Stimulated activated memory B cell treated with anti-CD40 and anti-IgM and Interleukin-4, amounts not matched to agents 10 μg/mL and 1 μg/mL and 100 μg/mL, for 72 hours (primary cell): ENCODE results near the gene ANGEL1.
A peak's percentile ranks its signal among the peaks of the same experiment; 100 is the strongest.

Source experiments
- ATAC-seq: fragments of 150-1000 bp; cut with Tn5 transposase; 2 replicates; pipeline ENCODE4 v1.10.0; 2021
- H3K27ac Mint-ChIP-seq: one replicate; pipeline ENCODE4 v1.8.0; 2022; ENCODE audit warnings: mild to moderate bottlenecking, mixed read lengths
- H3K27me3 Mint-ChIP-seq: one replicate; pipeline ENCODE4 v1.8.0; 2022; ENCODE audit warnings: mixed read lengths
- H3K36me3 Mint-ChIP-seq: one replicate; pipeline ENCODE4 v1.8.0; 2022; ENCODE audit warnings: mixed read lengths
- H3K4me1 Mint-ChIP-seq: one replicate; pipeline ENCODE4 v1.8.0; 2022; ENCODE audit warnings: mixed read lengths
- H3K4me3 Mint-ChIP-seq: one replicate; pipeline ENCODE4 v1.8.0; 2022; ENCODE audit warnings: mild to moderate bottlenecking, moderate library complexity, mixed read lengths
- H3K9me3 Mint-ChIP-seq: one replicate; pipeline ENCODE4 v1.8.0; 2022; ENCODE audit warnings: mixed read lengths

ANGEL1 gene

GRCh38 chr14:76829650-76830421 lies 17.2 kb upstream of the ANGEL1 start:
- no peak overlapping the region for H3K27ac Mint-ChIP-seq
- H3K4me3 Mint-ChIP-seq = no peak overlapping the region
- H3K36me3 Mint-ChIP-seq = no peaks in the 10 kb centered on the region
- H3K4me1 Mint-ChIP-seq = no peaks in the 10 kb centered on the region
- H3K9me3 Mint-ChIP-seq = no peaks in the 10 kb centered on the region
- peaks cover 26% of the 10 kb centered on the region for H3K27me3 Mint-ChIP-seq
- ATAC-seq = no peak

GRCh38 chr14:76829013-76829365 lies 16.3 kb upstream of the ANGEL1 start:
- H3K4me1 Mint-ChIP-seq = no peaks in the 10 kb centered on the region
- H3K27ac Mint-ChIP-seq = no peak overlapping the region
- H3K9me3 Mint-ChIP-seq = no peaks in the 10 kb centered on the region
- no peak for ATAC-seq
- no peaks in the 10 kb centered on the region for H3K36me3 Mint-ChIP-seq
- no peak overlapping the region for H3K4me3 Mint-ChIP-seq
- H3K27me3 Mint-ChIP-seq = peaks cover 24% of the 10 kb centered on the region

GRCh38 chr14:76828339-76829012 lies 15.8 kb upstream of the ANGEL1 start:
- no peak overlapping the region for H3K27ac Mint-ChIP-seq
- no peaks in the 10 kb centered on the region for H3K4me1 Mint-ChIP-seq
- no peak overlapping the region for H3K4me3 Mint-ChIP-seq
- peaks cover 23% of the 10 kb centered on the region for H3K27me3 Mint-ChIP-seq
- no peak for ATAC-seq
- H3K36me3 Mint-ChIP-seq = no peaks in the 10 kb centered on the region
- no peaks in the 10 kb centered on the region for H3K9me3 Mint-ChIP-seq

- Mint-ChIP-seq H3K27me3 (peaks cover 23% of the 10 kb centered on the region), H3K27ac (no peak overlapping the region), H3K4me3 (no peak overlapping the region), H3K4me1 (no peaks in the 10 kb centered on the region), H3K9me3 (no peaks in the 10 kb centered on the region), H3K36me3 (no peaks in the 10 kb centered on the region)
- ATAC-seq = no peak
Observed at GRCh38 chr14:76827696-76828296, 15.1 kb upstream of the ANGEL1 start.

- peaks cover 23% of the 10 kb centered on the region for H3K27me3 Mint-ChIP-seq
- ATAC-seq = no peak
- no peaks in the 10 kb centered on the region for H3K4me1 Mint-ChIP-seq
- no peak within 1 kb of the TSS for H3K27ac Mint-ChIP-seq
- no peak within 1 kb of the TSS for H3K4me3 Mint-ChIP-seq
- no peaks in the 10 kb centered on the region for H3K36me3 Mint-ChIP-seq
- H3K9me3 Mint-ChIP-seq = no peaks in the 10 kb centered on the region
Observed at GRCh38 chr14:76826122-76826521, 13.4 kb upstream of the ANGEL1 start, which contains the start of gene LRRC74A. LRRC74A (plus strand) TSS chr14:76826408; CDS start chr14:76826698, 290 bp downstream.

- no peak for ATAC-seq
Observed at GRCh38 chr14:76820700-76821099, 8.0 kb upstream of the ANGEL1 start.

GRCh38 chr14:76814726-76815645 lies 2.3 kb upstream of the ANGEL1 start:
- no peak overlapping the region for H3K27ac Mint-ChIP-seq
- H3K9me3 Mint-ChIP-seq = no peaks in the 10 kb centered on the region
- no peak for ATAC-seq
- H3K27me3 Mint-ChIP-seq = peaks cover 3% of the 10 kb centered on the region
- H3K4me1 Mint-ChIP-seq = peaks cover 29% of the 10 kb centered on the region
- no peaks in the 10 kb centered on the region for H3K36me3 Mint-ChIP-seq
- no peak overlapping the region for H3K4me3 Mint-ChIP-seq

More at GRCh38 chr14:76820700-76821099, 8.0 kb upstream of the ANGEL1 start:
- Mint-ChIP-seq H3K4me1 (no peaks in the 10 kb centered on the region), H3K36me3 (no peaks in the 10 kb centered on the region), H3K4me3 (no peak overlapping the region), H3K9me3 (no peaks in the 10 kb centered on the region), H3K27me3 (peaks cover 25% of the 10 kb centered on the region), H3K27ac (no peak overlapping the region)

GRCh38 chr14:76812093-76812421 lies 625 bp downstream of the ANGEL1 start:
- ATAC-seq = no peak
- Mint-ChIP-seq H3K4me1 (peaks cover 49% of the 10 kb centered on the region), H3K36me3 (peaks cover 23% of the 10 kb centered on the region), H3K4me3 (peak overlapping the region; percentile 89), H3K27me3 (no peaks in the 10 kb centered on the region), H3K9me3 (no peaks in the 10 kb centered on the region), H3K27ac (peak overlapping the region; percentile 78)

- Mint-ChIP-seq H3K27me3 (no peaks in the 10 kb centered on the region), H3K27ac (peak overlapping the region; percentile 78), H3K9me3 (no peaks in the 10 kb centered on the region), H3K4me3 (peak overlapping the region; percentile 89), H3K4me1 (peaks cover 52% of the 10 kb centered on the region), H3K36me3 (peaks cover 28% of the 10 kb centered on the region)
- ATAC-seq = no peak
Observed at GRCh38 chr14:76811561-76811960, 1.1 kb downstream of the ANGEL1 start.

- ATAC-seq = no peak
- H3K27me3 Mint-ChIP-seq = no peaks in the 10 kb centered on the region
Observed at GRCh38 chr14:76810953-76811400, 1.7 kb downstream of the ANGEL1 start.

GRCh38 chr14:76810525-76810924 lies 2.2 kb downstream of the ANGEL1 start:
- Mint-ChIP-seq H3K27me3 (no peaks in the 10 kb centered on the region), H3K27ac (peak overlapping the region; percentile 37)

More at GRCh38 chr14:76810953-76811400, 1.7 kb downstream of the ANGEL1 start:
- H3K27ac Mint-ChIP-seq = peak overlapping the region; percentile 37
- peaks cover 52% of the 10 kb centered on the region for H3K4me1 Mint-ChIP-seq
- peaks cover 34% of the 10 kb centered on the region for H3K36me3 Mint-ChIP-seq
- peak overlapping the region; percentile 89 for H3K4me3 Mint-ChIP-seq
- H3K9me3 Mint-ChIP-seq = no peaks in the 10 kb centered on the region

GRCh38 chr14:76808990-76809389 lies 3.7 kb downstream of the ANGEL1 start:
- Mint-ChIP-seq H3K4me3 (no peak overlapping the region), H3K9me3 (no peaks in the 10 kb centered on the region), H3K27me3 (no peaks in the 10 kb centered on the region), H3K4me1 (peaks cover 52% of the 10 kb centered on the region), H3K27ac (no peak overlapping the region), H3K36me3 (peaks cover 48% of the 10 kb centered on the region)
- ATAC-seq = no peak

More at GRCh38 chr14:76810525-76810924, 2.2 kb downstream of the ANGEL1 start:
- peaks cover 52% of the 10 kb centered on the region for H3K4me1 Mint-ChIP-seq
- no peaks in the 10 kb centered on the region for H3K9me3 Mint-ChIP-seq
- peaks cover 38% of the 10 kb centered on the region for H3K36me3 Mint-ChIP-seq
- H3K4me3 Mint-ChIP-seq = no peak overlapping the region
- ATAC-seq = no peak

- no peak for ATAC-seq
- no peak overlapping the region for H3K27ac Mint-ChIP-seq
- H3K4me3 Mint-ChIP-seq = no peak overlapping the region
- H3K9me3 Mint-ChIP-seq = no peaks in the 10 kb centered on the region
- peaks cover 48% of the 10 kb centered on the region for H3K4me1 Mint-ChIP-seq
- no peaks in the 10 kb centered on the region for H3K27me3 Mint-ChIP-seq
- H3K36me3 Mint-ChIP-seq = peaks cover 58% of the 10 kb centered on the region
Observed at GRCh38 chr14:76808011-76808410, 4.7 kb downstream of the ANGEL1 start.

- Mint-ChIP-seq H3K36me3 (peaks cover 70% of the 10 kb centered on the region), H3K9me3 (no peaks in the 10 kb centered on the region), H3K4me1 (peaks cover 37% of the 10 kb centered on the region), H3K27ac (no peak overlapping the region), H3K4me3 (no peak overlapping the region), H3K27me3 (no peaks in the 10 kb centered on the region)
- no peak for ATAC-seq
Observed at GRCh38 chr14:76806446-76806845, 6.2 kb downstream of the ANGEL1 start.

GRCh38 chr14:76793956-76794355 lies 18.7 kb downstream of the ANGEL1 start:
- no peaks in the 10 kb centered on the region for H3K27me3 Mint-ChIP-seq
- peaks cover 84% of the 10 kb centered on the region for H3K36me3 Mint-ChIP-seq
- no peak overlapping the region for H3K4me3 Mint-ChIP-seq
- no peaks in the 10 kb centered on the region for H3K4me1 Mint-ChIP-seq
- no peak for ATAC-seq
- H3K9me3 Mint-ChIP-seq = peaks cover 3% of the 10 kb centered on the region
- H3K27ac Mint-ChIP-seq = no peak overlapping the region
